PC-3 (cell line): ENCODE data around the gene LMBRD2.
"Not testable (repeated sequence)": the region's sequence is repeated elsewhere in the genome, so short reads cannot be mapped to it uniquely, and the experiment has no call there.

Source experiments
- CTCF ChIP-seq: fragments of 300-600 bp; sonication (generic); conservative IDR thresholded peaks from 2 replicates; pipeline ENCODE4 v1.5.1; 2017; ENCODE audit warnings: antibody characterized with exemption, low read depth, mild to moderate bottlenecking, low read length
- EZH2 ChIP-seq: fragments of 300-600 bp; sonication (generic); IDR thresholded peaks from one replicate; pipeline ENCODE4 v1.6.1; 2017; ENCODE audit warnings: antibody characterized with exemption, mild to moderate bottlenecking, low read length; ENCODE audit not compliant: unreplicated experiment

GRCh38 chr5:36184408-36184807, 32.7 kb upstream of the LMBRD2 start:
- not testable (repeated sequence) for TF ChIP-seq EZH2, CTCF
